A549 (cell line): ENCODE measurements around the gene CADM1. TPM values are rescaled to one million over a fixed set of nuclear protein-coding genes. Genes with fewer than 3 reads are reported as not detected.

Source experiments
- ATAC-seq, 2 experiments: fragments of 200-7000 bp in 1 of 2; fragments of >200 bp in 1 of 2; cut with Nextera tagmentation in 1 of 2; cut with Tn5 transposase in 1 of 2; 3 replicates each; pipeline versions ENCODE4 v1.8.0 to v1.9.1; 2018 to 2020; ENCODE audit warnings: mild to moderate bottlenecking in 1 of 2, moderate library complexity in 1 of 2
- CTCF ChIA-PET: fragments of 300-600 bp; sonication (Branson Sonifier 250); formaldehyde crosslinking; extraction: SDS; loops from one replicate; lab custom pipeline; 2021; ENCODE audit warnings: antibody characterized with exemption, inconsistent platforms; lab: Yijun Ruan, JAX
- POLR2A ChIA-PET: fragments of 350-600 bp; formaldehyde crosslinking; extraction: SDS; loops from one replicate; lab custom pipeline; 2021; ENCODE audit warnings: antibody characterized with exemption, inconsistent platforms; lab: Yijun Ruan, JAX
- DNase-seq, 2 experiments: peaks; one replicate each; pipeline versions ENCODE4 v3.0.0 to v3.0.0-alpha.2; 2011 to 2016; ENCODE audit warnings: low read depth in 1 of 2, low spot score in 1 of 2
- FAIRE-seq: peaks from 2 replicates; lab custom pipeline; 2011; peaks lifted over from hg19 to GRCh38; lab: Jason Lieb, UNC
- H3K27ac ChIP-seq, 2 experiments: fragments of >200 bp; sonication (Bioruptor Twin); formaldehyde crosslinking; 3 replicates each; pipeline ENCODE4 v1.5.1; 2016 to 2017
- H3K4me1 ChIP-seq: fragments of >200 bp; sonication (Bioruptor Twin); formaldehyde crosslinking; 3 replicates; pipeline ENCODE4 v1.6.1; 2016
- H3K4me2 ChIP-seq: fragments of >200 bp; sonication (Bioruptor Twin); formaldehyde crosslinking; 3 replicates; pipeline ENCODE4 v1.6.1; 2016
- H3K4me3 ChIP-seq: fragments of >200 bp; sonication (Bioruptor Twin); formaldehyde crosslinking; 3 replicates; pipeline ENCODE4 v1.5.1; 2016
- H3K9me3 ChIP-seq: fragments of >200 bp; sonication (Bioruptor Twin); formaldehyde crosslinking; 3 replicates; pipeline ENCODE4 v1.6.1; 2016
- ATOH8 ChIP-seq: fragments of 250-450 bp; sonication (Bioruptor Pico); IDR thresholded peaks from 2 replicates; pipeline ENCODE4 v1.5.0; 2020; ENCODE audit warnings: low read depth, mild to moderate bottlenecking, moderate library complexity
- CEBPB ChIP-seq, 2 experiments: fragments of >200 bp in 1 of 2; sonication (Bioruptor Twin) in 1 of 2; formaldehyde crosslinking in 1 of 2; IDR thresholded peaks; 2 replicates each; pipeline ENCODE4 v1.6.1; 2012 to 2016
- E2F6 ChIP-seq: IDR thresholded peaks from 2 replicates; pipeline ENCODE4 v1.6.1; 2012; ENCODE audit warnings: low read depth, borderline replicate concordance
- ESRRA ChIP-seq: fragments of 150-350 bp; IDR thresholded peaks from 2 replicates; pipeline ENCODE4 v1.6.1; 2014; ENCODE audit warnings: mild to moderate bottlenecking, low read length, borderline replicate concordance
- FOSB ChIP-seq: fragments of 250-450 bp; sonication (Bioruptor Pico); IDR thresholded peaks from 2 replicates; pipeline ENCODE4 v1.5.0; 2020; ENCODE audit warnings: mild to moderate bottlenecking, moderate library complexity
- FOXS1 ChIP-seq: fragments of 250-450 bp; sonication (Bioruptor Pico); IDR thresholded peaks from 2 replicates; pipeline ENCODE4 v1.5.0; 2020; ENCODE audit warnings: mild to moderate bottlenecking, moderate library complexity
- HES2 ChIP-seq: fragments of >200 bp; sonication (Bioruptor Twin); formaldehyde crosslinking; IDR thresholded peaks from 2 replicates; pipeline ENCODE4 v1.6.1; 2016
- HEYL ChIP-seq: fragments of 250-450 bp; sonication (Bioruptor Pico); IDR thresholded peaks from 2 replicates; pipeline ENCODE4 v1.8.0; 2021; ENCODE audit warnings: mild to moderate bottlenecking, moderate library complexity
- HMGXB4 ChIP-seq: fragments of 250-450 bp; sonication (Bioruptor Pico); IDR thresholded peaks from 2 replicates; pipeline ENCODE4 v1.5.0; 2021; ENCODE audit warnings: mild to moderate bottlenecking, moderate library complexity, borderline replicate concordance
- HOXB13 ChIP-seq: fragments of 250-450 bp; sonication (Bioruptor Pico); IDR thresholded peaks from 2 replicates; pipeline ENCODE4 v1.5.0; 2020; ENCODE audit warnings: low read depth, mild to moderate bottlenecking, moderate library complexity
- HOXB5 ChIP-seq: fragments of 250-450 bp; sonication (Bioruptor Pico); IDR thresholded peaks from 2 replicates; pipeline ENCODE4 v1.5.0; 2020; ENCODE audit warnings: mild to moderate bottlenecking, moderate library complexity
- MAZ ChIP-seq: fragments of 150-350 bp; IDR thresholded peaks from 2 replicates; pipeline ENCODE4 v1.6.1; 2014; ENCODE audit warnings: antibody characterized with exemption, low read depth, low read length, borderline replicate concordance
- NFE2L2 ChIP-seq: fragments of 150-350 bp; conservative IDR thresholded peaks from 2 replicates; pipeline ENCODE4 v1.6.1; 2014; ENCODE audit warnings: low read length
- POLR2A ChIP-seq: IDR thresholded peaks from 2 replicates; pipeline ENCODE4 v1.6.1; 2012; ENCODE audit warnings: mild to moderate bottlenecking, low read length
- RNF2 ChIP-seq: fragments of 200-600 bp; sonication (generic); IDR thresholded peaks from 2 replicates; pipeline ENCODE4 v1.6.1; 2016; ENCODE audit warnings: low read depth, mild to moderate bottlenecking, antibody characterized with exemption, moderate library complexity, borderline replicate concordance
- SMC3 ChIP-seq: fragments of >200 bp; sonication (Bioruptor Twin); formaldehyde crosslinking; IDR thresholded peaks from 3 replicates; pipeline ENCODE4 v1.6.1; 2018; ENCODE audit warnings: inconsistent platforms
- SREBF2 ChIP-seq: fragments of 450-650 bp; IDR thresholded peaks from 2 replicates; pipeline ENCODE4 v1.6.1; 2014; ENCODE audit warnings: mild to moderate bottlenecking, moderate library complexity
- TP53 ChIP-seq: fragments of 250-450 bp; sonication (Bioruptor Pico); IDR thresholded peaks from 2 replicates; pipeline ENCODE4 v1.5.0; 2021; ENCODE audit warnings: mild to moderate bottlenecking, moderate library complexity
- ZFP36 ChIP-seq: fragments of 450-650 bp; IDR thresholded peaks from 2 replicates; pipeline ENCODE4 v1.6.1; 2014; ENCODE audit warnings: borderline replicate concordance; ENCODE audit not compliant: partially characterized antibody
- WGBS: methylation state at CpG from one replicate; pipeline ENCODE4 v1.1.6; 2017; ENCODE audit errors: missing lambda C conversion rate; 5-methylcytosine and 5-hydroxymethylcytosine counted together
- polyA plus RNA-seq, 4 experiments: library from polyadenylated mRNA; depleted of rRNA in 3 of 4; stranded (reverse); fragments of >200 nt; fragmentation: RNase III in 1 of 4; extraction: RNeasy Plus Mini Kit Qiagen cat#74134 plus additional on column Dnase treatment in 1 of 4; gene quantifications; 2 replicates in 3 of 4; 3 replicates in 1 of 4; pipeline ENCODE4 v1.2.3, GENCODE V29; 2011 to 2017

The CADM1 gene
- polyA plus RNA-seq, 2 of the 4 experiments (the other 2 are of a cell fraction): 33.4 to 36.7 TPM

- ATAC-seq: no peak
- no peak overlapping the region for H3K4me2 ChIP-seq
- no peak for FAIRE-seq
- ChIA-PET CTCF (no interaction called here), POLR2A (no interaction called here)
- peaks cover 2% of the 10 kb centered on the region; the same call in 2 of the 3 replicates for H3K4me1 ChIP-seq
- no peak overlapping the region for H3K4me3 ChIP-seq
- 88% methylated on average over 1 of the region's 1 CpG for WGBS
- TF ChIP-seq FOXS1 (CRISPR knock-in tag) (no peak), ATOH8 (CRISPR knock-in tag) (no peak), HEYL (CRISPR knock-in tag) (no peak), RNF2 (no peak), TP53 (CRISPR knock-in tag) (no peak), HOXB5 (CRISPR knock-in tag) (no peak), MAZ (no peak)
- H3K9me3 ChIP-seq: no peaks in the 10 kb centered on the region
- H3K27ac ChIP-seq: no peak overlapping the region
- no peak for DNase-seq
Measured at GRCh38 chr11:115460512-115460911, 43.7 kb downstream of the CADM1 start.

GRCh38 chr11:115459563-115459962 is 44.7 kb downstream of the CADM1 start:
- CTCF ChIA-PET: interaction anchor here (0.6 kb wide), 1 partner anchor 38 kb away, joined by 5 read pairs; no protein-coding TSS in a partner anchor
- no peak for ATAC-seq
- no peak for FAIRE-seq
- no peak for DNase-seq
- H3K4me1 ChIP-seq: peaks cover 2% of the 10 kb centered on the region; the same call in 2 of the 3 replicates
- TF ChIP-seq NFE2L2: no peak
- TF ChIP-seq, all 56 proteins: peak for 0
- Histone ChIP-seq H3K4me2 (no peak overlapping the region), H3K4me3 (no peak overlapping the region), H3K27ac (no peak overlapping the region), H3K9me3 (no peaks in the 10 kb centered on the region)
- POLR2A ChIA-PET: no interaction called here

GRCh38 chr11:115458877-115459276 is 45.3 kb downstream of the CADM1 start:
- no peak for DNase-seq
- Histone ChIP-seq H3K9me3 (no peaks in the 10 kb centered on the region), H3K4me2 (no peak overlapping the region), H3K4me1 (peaks cover 6% of the 10 kb centered on the region; the same call in 2 of the 3 replicates), H3K27ac (no peak overlapping the region), H3K4me3 (no peak overlapping the region)
- ChIA-PET CTCF (no interaction called here), POLR2A (no interaction called here)
- FAIRE-seq: no peak
- WGBS: 83% methylated on average over 4 of the region's 4 CpGs
- no peak for TF ChIP-seq HOXB5 (CRISPR knock-in tag)
- no peak for ATAC-seq

GRCh38 chr11:115456019-115456418 is 48.2 kb downstream of the CADM1 start:
- FAIRE-seq (no peak), DNase-seq (no peak), ATAC-seq (no peak)
- H3K4me2 ChIP-seq: no peak overlapping the region
- TF ChIP-seq SREBF2 (no peak), SMC3 (no peak), HOXB13 (CRISPR knock-in tag) (no peak), POLR2A (no peak), TP53 (CRISPR knock-in tag) (no peak), FOSB (CRISPR knock-in tag) (no peak), HMGXB4 (no peak), HES2 (no peak), ZFP36 (no peak), ESRRA (no peak), RNF2 (no peak), CEBPB (IDR thresholded peaks at IDR 0.05) (no peak), E2F6 (no peak)
- H3K9me3 ChIP-seq: no peaks in the 10 kb centered on the region
- peaks cover 18% of the 10 kb centered on the region for H3K4me1 ChIP-seq
- H3K27ac ChIP-seq: no peak overlapping the region
- POLR2A ChIA-PET: no interaction called here
- CTCF ChIA-PET: no interaction called here
- H3K4me3 ChIP-seq: no peak overlapping the region
